ENCODE measurements around the gene PLXNC1.

DNA sequence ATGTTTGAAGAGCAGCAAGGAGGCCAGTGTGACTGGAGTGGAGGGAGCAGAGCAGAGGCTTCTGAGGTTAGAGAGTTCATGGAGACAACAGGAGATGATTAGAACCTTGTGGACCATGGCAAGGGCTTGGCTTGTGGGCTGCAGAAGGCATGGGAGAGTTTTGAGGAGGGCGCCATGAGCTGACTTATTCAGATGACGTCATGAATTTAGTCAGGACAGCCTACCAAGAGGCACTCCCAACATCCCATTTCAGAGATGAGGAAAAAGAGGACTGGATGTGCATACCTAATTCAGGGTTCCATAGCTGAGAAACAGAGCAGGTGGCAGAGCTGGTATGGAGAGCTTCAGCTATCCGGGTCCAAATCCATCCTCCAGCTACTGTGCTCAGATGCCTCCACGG, 101.8 kb downstream of the PLXNC1 start:
- TF ChIP-seq, protein P1, sequence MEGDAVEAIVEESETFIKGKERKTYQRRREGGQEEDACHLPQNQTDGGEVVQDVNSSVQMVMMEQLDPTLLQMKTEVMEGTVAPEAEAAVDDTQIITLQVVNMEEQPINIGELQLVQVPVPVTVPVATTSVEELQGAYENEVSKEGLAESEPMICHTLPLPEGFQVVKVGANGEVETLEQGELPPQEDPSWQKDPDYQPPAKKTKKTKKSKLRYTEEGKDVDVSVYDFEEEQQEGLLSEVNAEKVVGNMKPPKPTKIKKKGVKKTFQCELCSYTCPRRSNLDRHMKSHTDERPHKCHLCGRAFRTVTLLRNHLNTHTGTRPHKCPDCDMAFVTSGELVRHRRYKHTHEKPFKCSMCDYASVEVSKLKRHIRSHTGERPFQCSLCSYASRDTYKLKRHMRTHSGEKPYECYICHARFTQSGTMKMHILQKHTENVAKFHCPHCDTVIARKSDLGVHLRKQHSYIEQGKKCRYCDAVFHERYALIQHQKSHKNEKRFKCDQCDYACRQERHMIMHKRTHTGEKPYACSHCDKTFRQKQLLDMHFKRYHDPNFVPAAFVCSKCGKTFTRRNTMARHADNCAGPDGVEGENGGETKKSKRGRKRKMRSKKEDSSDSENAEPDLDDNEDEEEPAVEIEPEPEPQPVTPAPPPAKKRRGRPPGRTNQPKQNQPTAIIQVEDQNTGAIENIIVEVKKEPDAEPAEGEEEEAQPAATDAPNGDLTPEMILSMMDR (IDR thresholded peaks at IDR 0.05): no peak
- no peak for TF ChIP-seq POLR2A (IDR thresholded peaks at IDR 0.05)
